DMS153 treated with DMSO at 0.1 percent for 48 hours (cell line): Measurements from ENCODE around the gene LRRK1.
"Not testable (repeated sequence)": the region's sequence is repeated elsewhere in the genome, so short reads cannot be mapped to it uniquely, and the experiment has no call there.

Experiments
- DNase-seq: peaks from one replicate; lab custom pipeline; 2025; ENCODE audit not compliant: unreplicated experiment; lab: John Stamatoyannopoulos, UW

The LRRK1 gene

GRCh38 chr15:101088788-101089578 lies 169.8 kb downstream of the LRRK1 start:
- DNase-seq, result no peak

- DNase-seq, result no peak
Observed at GRCh38 chr15:101089579-101090427, 170.6 kb downstream of the LRRK1 start.

GRCh38 chr15:101090428-101090790 lies 171.3 kb downstream of the LRRK1 start:
- no peak for DNase-seq

- no peak for DNase-seq
Observed at GRCh38 chr15:101091080-101092017, 172.2 kb downstream of the LRRK1 start.

- DNase-seq, result no peak
Observed at GRCh38 chr15:101092156-101092866, 173.2 kb downstream of the LRRK1 start.

GRCh38 chr15:101092867-101093202 lies 173.7 kb downstream of the LRRK1 start:
- DNase-seq, result no peak

GRCh38 chr15:101093958-101094357 lies 174.8 kb downstream of the LRRK1 start:
- no peak for DNase-seq

- DNase-seq, result not testable (repeated sequence)
Observed at GRCh38 chr15:101095796-101096406, 176.7 kb downstream of the LRRK1 start.

GRCh38 chr15:101097111-101097510 lies 178.0 kb downstream of the LRRK1 start:
- DNase-seq, result no peak

GRCh38 chr15:101099183-101099582 lies 180.0 kb downstream of the LRRK1 start:
- DNase-seq, result no peak

GRCh38 chr15:101100118-101100517 lies 181.0 kb downstream of the LRRK1 start:
- DNase-seq, result no peak

- no peak for DNase-seq
Observed at GRCh38 chr15:101100593-101101442, 181.7 kb downstream of the LRRK1 start.

GRCh38 chr15:101101676-101102075 lies 182.5 kb downstream of the LRRK1 start:
- no peak for DNase-seq

GRCh38 chr15:101102746-101103145 lies 183.6 kb downstream of the LRRK1 start:
- no peak for DNase-seq

- no peak for DNase-seq
Observed at GRCh38 chr15:101103598-101103997, 184.4 kb downstream of the LRRK1 start.

- DNase-seq, result no peak
Observed at GRCh38 chr15:101104141-101104540, 185.0 kb downstream of the LRRK1 start.

GRCh38 chr15:101105059-101105891 lies 186.1 kb downstream of the LRRK1 start:
- no peak for DNase-seq

GRCh38 chr15:101107101-101107500 lies 187.9 kb downstream of the LRRK1 start:
- DNase-seq, result no peak
